ENCODE measurements around the gene ICAM5.
A peak's percentile ranks its signal among the peaks of the same experiment; 100 is the strongest.

The ICAM5 gene

GRCh38 chr19:10328558-10329429 lies 39.0 kb downstream of the ICAM5 start:
- no peak overlapping the region for H3K4me3 ChIP-seq
- TF ChIP-seq, protein P1, sequence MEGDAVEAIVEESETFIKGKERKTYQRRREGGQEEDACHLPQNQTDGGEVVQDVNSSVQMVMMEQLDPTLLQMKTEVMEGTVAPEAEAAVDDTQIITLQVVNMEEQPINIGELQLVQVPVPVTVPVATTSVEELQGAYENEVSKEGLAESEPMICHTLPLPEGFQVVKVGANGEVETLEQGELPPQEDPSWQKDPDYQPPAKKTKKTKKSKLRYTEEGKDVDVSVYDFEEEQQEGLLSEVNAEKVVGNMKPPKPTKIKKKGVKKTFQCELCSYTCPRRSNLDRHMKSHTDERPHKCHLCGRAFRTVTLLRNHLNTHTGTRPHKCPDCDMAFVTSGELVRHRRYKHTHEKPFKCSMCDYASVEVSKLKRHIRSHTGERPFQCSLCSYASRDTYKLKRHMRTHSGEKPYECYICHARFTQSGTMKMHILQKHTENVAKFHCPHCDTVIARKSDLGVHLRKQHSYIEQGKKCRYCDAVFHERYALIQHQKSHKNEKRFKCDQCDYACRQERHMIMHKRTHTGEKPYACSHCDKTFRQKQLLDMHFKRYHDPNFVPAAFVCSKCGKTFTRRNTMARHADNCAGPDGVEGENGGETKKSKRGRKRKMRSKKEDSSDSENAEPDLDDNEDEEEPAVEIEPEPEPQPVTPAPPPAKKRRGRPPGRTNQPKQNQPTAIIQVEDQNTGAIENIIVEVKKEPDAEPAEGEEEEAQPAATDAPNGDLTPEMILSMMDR (IDR thresholded peaks at IDR 0.05) = no peak
- DNase-seq (ENCODE audit: low spot score) = no peak
- H3K27ac ChIP-seq = no peak overlapping the region

DNA sequence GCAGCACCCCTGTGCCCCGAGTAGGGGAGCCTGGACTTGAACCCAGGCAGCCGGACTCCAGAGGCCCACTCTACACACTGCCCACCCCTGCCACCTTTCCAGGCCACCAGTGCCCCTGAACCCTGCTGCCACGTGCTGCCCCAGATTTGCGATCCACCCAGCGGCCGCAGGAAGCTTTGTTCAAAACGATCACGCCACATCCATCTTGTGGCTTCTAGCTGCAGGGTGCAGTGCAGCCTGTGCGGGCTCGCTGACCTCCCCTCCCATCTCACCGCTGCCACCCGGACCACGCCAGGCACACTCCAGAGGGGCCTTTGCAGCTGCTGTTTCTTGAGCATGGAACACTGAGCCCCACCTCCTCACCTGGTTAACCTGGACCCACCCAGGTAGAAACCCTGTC lies 39.8 kb downstream of the ICAM5 start:
- H3K4me3 ChIP-seq = no peak overlapping the region
- H3K27ac ChIP-seq = no peak overlapping the region
- TF ChIP-seq, protein P1 (IDR thresholded peaks at IDR 0.05) = no peak
- no peak for DNase-seq (ENCODE audit: low spot score)

DNA sequence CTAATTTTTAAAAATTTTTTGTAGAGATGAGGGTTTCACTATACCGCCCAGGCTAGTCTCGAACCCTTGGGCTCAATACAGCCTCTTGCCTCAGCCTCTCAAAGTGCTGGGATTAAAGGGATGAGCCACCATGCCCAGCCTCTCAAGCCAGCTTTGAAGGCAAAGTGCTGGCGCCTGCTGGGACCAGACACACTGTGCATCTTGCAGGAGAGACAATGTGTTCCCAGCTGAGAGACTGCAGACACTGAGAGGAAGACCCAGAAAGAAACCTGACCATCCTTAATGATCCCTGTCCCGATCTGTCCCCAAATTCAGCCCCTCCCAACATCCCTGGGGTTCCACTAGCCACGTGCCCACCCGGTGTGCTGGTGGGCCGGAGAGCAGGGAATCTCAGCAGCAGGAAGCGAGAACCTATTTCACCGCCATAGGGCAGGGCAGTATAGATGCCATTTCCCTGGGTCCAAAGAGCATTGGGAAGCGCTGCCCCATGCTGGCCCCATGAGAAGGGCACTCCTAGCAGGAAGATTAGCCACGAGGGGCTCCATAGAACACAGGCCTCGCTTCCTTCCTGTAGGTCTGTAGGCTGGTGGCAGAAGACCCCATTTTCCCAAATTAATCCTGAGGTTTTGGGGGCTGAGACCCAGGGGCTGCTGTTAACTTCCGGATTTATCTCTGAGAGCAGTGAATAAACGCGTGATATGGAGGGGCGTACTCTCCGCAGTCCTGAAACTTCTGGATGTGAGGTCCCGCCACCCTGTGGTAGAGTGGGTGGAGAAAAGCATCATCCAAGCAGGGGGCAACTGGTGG lies 42.6 kb downstream of the ICAM5 start:
- TF ChIP-seq, protein P1 (IDR thresholded peaks at IDR 0.05) = no peak
- Histone ChIP-seq H3K27ac (peak overlapping the region; percentile 84 to 95), H3K4me3 (peak overlapping the region; percentile 86)
- DNase-seq (ENCODE audit: low spot score) = no peak

GRCh38 chr19:10332965-10333757 lies 43.4 kb downstream of the ICAM5 start, which contains the start of gene RAVER1:
RAVER1 (minus strand) TSS chr19:10333529; CDS start chr19:10333507, 22 bp downstream.
- peak within 1 kb of the TSS; percentile 86 for H3K4me3 ChIP-seq
- DNase-seq (ENCODE audit: low spot score) = peak; percentile 97
- H3K27ac ChIP-seq = peak within 1 kb of the TSS; percentile 84 to 95
- TF ChIP-seq, protein P1 (IDR thresholded peaks at IDR 0.05) = no peak

- Histone ChIP-seq H3K4me3 (peak overlapping the region; percentile 86), H3K27ac (peak overlapping the region; percentile 84 to 95)
- TF ChIP-seq, protein P1 (IDR thresholded peaks at IDR 0.05) = no peak
- DNase-seq (ENCODE audit: low spot score) = no peak
Measured at GRCh38 chr19:10333758-10334587, 44.2 kb downstream of the ICAM5 start.
